ENCODE results near the gene MRFAP1L1. TPM values are rescaled to one million over a fixed set of nuclear protein-coding genes. Genes with fewer than 3 reads are reported as not detected.

MRFAP1L1 gene
- total RNA-seq, 1 experiment from 2014 or later = 61.1 TPM

- no peak for DNase-seq (ENCODE audit: low read depth)
Measured at GRCh38 chr4:6663596-6664393, 45.9 kb downstream of the MRFAP1L1 start.

DNA sequence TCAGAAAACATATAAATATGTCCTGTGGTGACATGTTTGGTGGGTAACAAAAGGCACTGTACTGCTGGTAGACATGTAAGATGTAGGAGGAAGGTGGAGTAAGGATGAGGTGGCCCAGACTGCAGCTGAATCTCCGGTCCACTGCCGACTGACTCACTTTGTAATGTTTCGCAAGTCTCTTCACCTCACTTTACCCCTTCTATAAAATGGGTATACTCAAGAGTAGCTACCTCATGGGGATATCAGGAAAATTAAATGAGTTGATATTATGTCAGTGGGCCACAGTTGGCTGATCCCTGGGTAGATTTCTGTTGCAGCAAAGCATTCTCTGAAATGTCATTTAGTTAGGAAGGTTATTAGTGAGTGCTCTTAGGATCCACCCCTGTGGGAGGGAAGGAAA, 47.1 kb downstream of the MRFAP1L1 start:
- DNase-seq (ENCODE audit: low read depth) = no peak

DNA sequence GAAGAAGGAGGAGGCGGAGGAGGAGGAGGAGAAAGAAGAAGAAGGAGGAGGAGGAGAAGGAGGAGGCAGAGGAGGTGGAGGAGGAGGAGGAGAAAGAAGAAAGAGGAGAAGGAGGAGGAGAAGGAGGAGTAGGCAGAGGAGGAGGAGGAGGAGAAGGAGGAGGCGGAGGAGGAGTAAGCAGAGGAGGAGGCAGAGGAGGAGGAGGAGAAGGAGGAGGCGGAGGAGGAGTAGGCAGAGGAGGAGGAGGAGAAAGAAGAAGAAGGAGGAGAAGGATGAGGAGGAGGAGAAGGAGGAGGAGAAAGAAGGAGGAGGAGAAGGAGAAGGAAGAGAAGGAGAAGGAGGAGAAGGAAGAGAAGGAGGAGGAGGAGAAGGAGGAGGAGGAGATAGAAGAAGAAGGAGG, 49.2 kb downstream of the MRFAP1L1 start:
- no peak for DNase-seq (ENCODE audit: low read depth)

- no peak for DNase-seq (ENCODE audit: low read depth)
Measured at GRCh38 chr4:6659897-6660296, 49.8 kb downstream of the MRFAP1L1 start.

GRCh38 chr4:6658597-6659075, 51.0 kb downstream of the MRFAP1L1 start:
- DNase-seq (ENCODE audit: low read depth) = no peak

GRCh38 chr4:6658209-6658595, 51.5 kb downstream of the MRFAP1L1 start:
- no peak for DNase-seq (ENCODE audit: low read depth)

Other genes starting within 250 kb of the MRFAP1L1 start
- gene PPP2R2C, start 237.3 kb downstream of the MRFAP1L1 start, total RNA-seq (2014; rRNA removed) = 0.98 and 1.3 TPM in 2 replicates
- gene MAN2B2, start 134.7 kb downstream of the MRFAP1L1 start, total RNA-seq (2014; rRNA removed) = 28.5 and 32.5 TPM in 2 replicates
- gene MRFAP1, start 69.2 kb downstream of the MRFAP1L1 start, total RNA-seq (2014; rRNA removed) = 99.3 and 131 TPM in 2 replicates
- not detected in 2 replicates for gene S100P, start 16.0 kb downstream of the MRFAP1L1 start, total RNA-seq (2014; rRNA removed)
- gene BLOC1S4, start 6.3 kb upstream of the MRFAP1L1 start, total RNA-seq (2014; rRNA removed) = 29.6 and 35.6 TPM in 2 replicates
- 14.1 and 19.0 TPM in 2 replicates for gene KIAA0232, start 72.9 kb upstream of the MRFAP1L1 start, total RNA-seq (2014; rRNA removed)
- gene TBC1D14, start 200.0 kb upstream of the MRFAP1L1 start, total RNA-seq (2014; rRNA removed) = 46.1 and 51.9 TPM in 2 replicates

Measured in LHCN-M2 (cell line).